K562 (cell line): Measurements from ENCODE around the gene PPP1R14C. TPM values are rescaled to one million over a fixed set of nuclear protein-coding genes. Genes with fewer than 3 reads are reported as not detected.

Experiments
- BDP1 ChIP-seq: IDR thresholded peaks from 3 replicates; pipeline ENCODE4 v1.6.1; 2011; ENCODE audit not compliant: insufficient read length, insufficient read depth
- FOXA1 ChIP-seq: fragments of 450-650 bp; IDR thresholded peaks from 2 replicates; pipeline ENCODE4 v1.6.1; 2016; ENCODE audit warnings: mild to moderate bottlenecking, borderline replicate concordance
- KLF16 ChIP-seq: IDR thresholded peaks from 2 replicates; pipeline ENCODE4 v1.6.1; 2016; ENCODE audit warnings: antibody characterized with exemption
- PHF8 ChIP-seq: fragments of 200-600 bp; sonication (generic); IDR thresholded peaks from 2 replicates; pipeline ENCODE4 v1.6.1; 2012; ENCODE audit warnings: mixed run types, mild to moderate bottlenecking, inconsistent platforms, low read length, moderate library complexity, borderline replicate concordance
- POLR3A ChIP-seq: IDR thresholded peaks from 2 replicates; pipeline ENCODE4 v1.6.1; 2011; ENCODE audit warnings: borderline replicate concordance, mild to moderate bottlenecking, moderate library complexity; ENCODE audit not compliant: insufficient read length, insufficient read depth; ENCODE audit errors: extremely low read depth
- RFX5 ChIP-seq: IDR thresholded peaks from 2 replicates; pipeline ENCODE4 v1.6.1; 2011; ENCODE audit warnings: low read depth, mild to moderate bottlenecking, improper control_type of control experiment, low read length
- SMAD2 ChIP-seq: fragments of 150-350 bp; IDR thresholded peaks from 2 replicates; pipeline ENCODE4 v1.6.1; 2014; ENCODE audit warnings: low read depth, mild to moderate bottlenecking, low read length
- SMAD4 ChIP-seq: fragments of 250-450 bp; sonication (Bioruptor Pico); conservative IDR thresholded peaks from 2 replicates; pipeline ENCODE4 v1.8.0; 2021; ENCODE audit warnings: inconsistent platforms, mild to moderate bottlenecking, moderate library complexity
- TAF1 ChIP-seq: IDR thresholded peaks from 2 replicates; pipeline ENCODE4 v1.6.1; 2011; ENCODE audit warnings: mild to moderate bottlenecking, low read length, moderate library complexity; ENCODE audit not compliant: insufficient read depth, control insufficient read depth, severe bottlenecking; ENCODE audit errors: extremely low read depth
- ZC3H8 ChIP-seq: fragments of 450-650 bp; IDR thresholded peaks from 2 replicates; pipeline ENCODE4 v1.6.1; 2017
- ZNF253 ChIP-seq: fragments of 250-450 bp; sonication (Bioruptor Pico); conservative IDR thresholded peaks from 2 replicates; pipeline ENCODE4 v1.6.1; 2021; ENCODE audit warnings: mild to moderate bottlenecking
- polyA plus RNA-seq, 8 experiments: library from polyadenylated mRNA; depleted of rRNA in 4 of 8; stranded (reverse) in 5 of 8; unstranded in 3 of 8; fragments of >200 nt; fragmentation: Nextera tagmentation in 2 of 8; fragmentation: Illumina TruSeq in 1 of 8; extraction: Ambion mirVana in 2 of 8; extraction: Trizol in 1 of 8; gene quantifications; 2 replicates each; pipeline versions ENCODE4 v1.2.1 to v1.2.3, GENCODE V29; 2011 to 2014; ENCODE audit warnings: inconsistent platforms in 1 of 8, missing spikeins in 1 of 8
- total RNA-seq, 7 experiments: library from RNA; depleted of rRNA in 6 of 7; stranded (reverse); fragments of >200 nt in 6 of 7; fragmentation: Illumina TruSeq in 2 of 7; extraction: Trizol in 2 of 7; gene quantifications; 2 replicates each; pipeline versions ENCODE4 v1.2.1 to v1.2.3, GENCODE V29; 2011 to 2021; ENCODE audit warnings: low replicate concordance in 1 of 7
- TF ChIP-seq, protein P1 (sequence below): fragments of 450-650 bp; IDR thresholded peaks from 2 replicates; pipeline ENCODE4 v1.6.1; 2018; ENCODE audit not compliant: partially characterized antibody
- TF ChIP-seq, protein P2 (sequence below): fragments of 450-650 bp; formaldehyde crosslinking; IDR thresholded peaks from 2 replicates; pipeline ENCODE4 v1.4.0; 2022; ENCODE audit warnings: missing genetic modification characterization

The PPP1R14C gene
- total and polyA plus RNA-seq, 9 of the 15 experiments (the other 6 are each of a cell fraction or from before 2014, with no cell fraction given), result 4.5 to 16.6 (median 11.9) TPM

DNA sequence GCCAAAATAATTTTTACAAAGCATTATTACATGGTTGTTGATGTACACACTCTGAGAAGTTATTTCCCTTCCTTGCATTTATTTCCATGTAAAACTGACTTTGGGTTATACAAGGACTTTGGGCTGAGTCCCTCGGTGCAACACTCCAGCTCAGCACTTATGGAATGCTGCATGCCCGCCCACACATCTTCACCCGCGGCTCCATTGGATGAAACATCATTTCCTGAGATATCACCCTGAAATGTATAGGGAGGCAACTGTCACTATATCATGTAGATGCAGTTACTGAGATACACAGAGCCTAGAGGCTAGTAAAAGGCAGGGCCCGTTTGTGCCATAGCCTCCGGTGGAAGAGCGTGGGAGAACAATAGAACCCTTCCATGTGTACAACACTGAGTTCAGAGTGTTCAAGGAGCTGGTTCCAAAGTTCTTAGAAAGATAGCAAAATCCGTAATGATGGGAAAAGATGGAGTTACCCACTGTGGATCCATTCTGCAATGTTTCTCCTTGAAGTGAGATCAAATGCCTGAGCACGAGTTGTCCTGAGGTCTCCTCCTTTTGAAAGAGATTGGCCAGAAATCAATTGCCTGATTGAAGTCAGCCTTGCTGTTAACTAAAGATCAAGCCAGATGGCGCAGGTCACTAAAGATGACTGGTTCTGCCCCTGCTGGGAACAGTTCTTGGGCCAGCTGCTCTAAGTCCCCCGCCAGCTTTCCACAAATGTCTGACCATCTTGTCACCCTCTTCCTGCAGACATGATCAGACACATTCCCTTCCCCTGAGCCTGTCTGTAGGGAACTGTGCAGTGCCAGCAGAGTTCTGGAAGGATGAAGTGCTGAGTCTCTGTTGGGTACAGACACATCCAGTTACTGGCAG lies 125.1 kb downstream of the PPP1R14C start (continued):
- TF ChIP-seq, protein P1, sequence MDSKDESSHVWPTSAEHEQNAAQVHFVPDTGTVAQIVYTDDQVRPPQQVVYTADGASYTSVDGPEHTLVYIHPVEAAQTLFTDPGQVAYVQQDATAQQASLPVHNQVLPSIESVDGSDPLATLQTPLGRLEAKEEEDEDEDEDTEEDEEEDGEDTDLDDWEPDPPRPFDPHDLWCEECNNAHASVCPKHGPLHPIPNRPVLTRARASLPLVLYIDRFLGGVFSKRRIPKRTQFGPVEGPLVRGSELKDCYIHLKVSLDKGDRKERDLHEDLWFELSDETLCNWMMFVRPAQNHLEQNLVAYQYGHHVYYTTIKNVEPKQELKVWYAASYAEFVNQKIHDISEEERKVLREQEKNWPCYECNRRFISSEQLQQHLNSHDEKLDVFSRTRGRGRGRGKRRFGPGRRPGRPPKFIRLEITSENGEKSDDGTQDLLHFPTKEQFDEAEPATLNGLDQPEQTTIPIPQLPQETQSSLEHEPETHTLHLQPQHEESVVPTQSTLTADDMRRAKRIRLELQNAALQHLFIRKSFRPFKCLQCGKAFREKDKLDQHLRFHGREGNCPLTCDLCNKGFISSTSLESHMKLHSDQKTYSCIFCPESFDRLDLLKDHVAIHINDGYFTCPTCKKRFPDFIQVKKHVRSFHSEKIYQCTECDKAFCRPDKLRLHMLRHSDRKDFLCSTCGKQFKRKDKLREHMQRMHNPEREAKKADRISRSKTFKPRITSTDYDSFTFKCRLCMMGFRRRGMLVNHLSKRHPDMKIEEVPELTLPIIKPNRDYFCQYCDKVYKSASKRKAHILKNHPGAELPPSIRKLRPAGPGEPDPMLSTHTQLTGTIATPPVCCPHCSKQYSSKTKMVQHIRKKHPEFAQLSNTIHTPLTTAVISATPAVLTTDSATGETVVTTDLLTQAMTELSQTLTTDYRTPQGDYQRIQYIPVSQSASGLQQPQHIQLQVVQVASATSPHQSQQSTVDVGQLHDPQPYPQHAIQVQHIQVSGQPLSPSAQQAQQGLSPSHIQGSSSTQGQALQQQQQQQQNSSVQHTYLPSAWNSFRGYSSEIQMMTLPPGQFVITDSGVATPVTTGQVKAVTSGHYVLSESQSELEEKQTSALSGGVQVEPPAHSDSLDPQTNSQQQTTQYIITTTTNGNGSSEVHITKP, result no peak
- TF ChIP-seq ZC3H8 (no peak), ZNF253 (CRISPR knock-in tag) (0 out of 2 replicates have a peak, but pooled peaks have one; percentile 39), POLR3A (no peak), BDP1 (no peak), RFX5 (no peak), TAF1 (no peak), SMAD4 (CRISPR knock-in tag) (peak; percentile 83; the same call in 1 of the 2 replicates), PHF8 (peak; percentile 23; the same call in 1 of the 2 replicates), SMAD2 (no peak), KLF16 (0 out of 2 replicates have a peak, but pooled peaks have one; percentile 29), FOXA1 (no peak)
- TF ChIP-seq, protein P2, sequence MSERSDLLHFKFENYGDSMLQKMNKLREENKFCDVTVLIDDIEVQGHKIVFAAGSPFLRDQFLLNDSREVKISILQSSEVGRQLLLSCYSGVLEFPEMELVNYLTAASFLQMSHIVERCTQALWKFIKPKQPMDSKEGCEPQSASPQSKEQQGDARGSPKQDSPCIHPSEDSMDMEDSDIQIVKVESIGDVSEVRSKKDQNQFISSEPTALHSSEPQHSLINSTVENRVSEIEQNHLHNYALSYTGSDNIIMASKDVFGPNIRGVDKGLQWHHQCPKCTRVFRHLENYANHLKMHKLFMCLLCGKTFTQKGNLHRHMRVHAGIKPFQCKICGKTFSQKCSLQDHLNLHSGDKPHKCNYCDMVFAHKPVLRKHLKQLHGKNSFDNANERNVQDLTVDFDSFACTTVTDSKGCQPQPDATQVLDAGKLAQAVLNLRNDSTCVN, result no peak
